GM23338 (cell line): ENCODE results near the gene CACHD1. TPM values are rescaled to one million over a fixed set of nuclear protein-coding genes. Genes with fewer than 3 reads are reported as not detected.

ENCODE experiments used
- ATAC-seq: fragments of 200-7000 bp; cut with Tn5 transposase; 3 replicates; pipeline ENCODE4 v1.9.1; 2020
- DNase-seq: peaks from one replicate; pipeline ENCODE4 v3.0.0-alpha.2; 2015; ENCODE audit warnings: low spot score
- H2AFZ ChIP-seq: fragments of 200-600 bp; sonication (generic); 2 replicates; pipeline ENCODE4 v1.8.0; 2016; ENCODE audit warnings: antibody characterized with exemption, mild to moderate bottlenecking, moderate library complexity
- H3F3A ChIP-seq: fragments of 200-600 bp; sonication (generic); replicated peaks from 2 replicates; pipeline ENCODE4 v1.8.0; 2017; ENCODE audit warnings: antibody characterized with exemption, mixed run types, low read depth
- H3K27ac ChIP-seq: fragments of 200-600 bp; sonication (generic); 2 replicates; pipeline ENCODE4 v1.6.1; 2016; ENCODE audit warnings: low read depth
- H3K27me3 ChIP-seq: fragments of 200-600 bp; sonication (generic); 2 replicates; pipeline ENCODE4 v1.8.0; 2016; ENCODE audit warnings: mild to moderate bottlenecking, mixed run types, moderate library complexity; ENCODE audit not compliant: insufficient read depth
- H3K36me3 ChIP-seq: fragments of 200-600 bp; sonication (generic); 2 replicates; pipeline ENCODE4 v1.8.0; 2016; ENCODE audit warnings: mild to moderate bottlenecking; ENCODE audit not compliant: insufficient read depth
- H3K4me1 ChIP-seq: fragments of 200-600 bp; sonication (generic); 2 replicates; pipeline ENCODE4 v1.8.0; 2016; ENCODE audit warnings: mild to moderate bottlenecking, moderate library complexity; ENCODE audit not compliant: insufficient read depth
- H3K4me2 ChIP-seq: fragments of 200-600 bp; sonication (generic); 2 replicates; pipeline ENCODE4 v1.7.1; 2017; ENCODE audit warnings: mixed run types
- H3K4me3 ChIP-seq: fragments of 200-600 bp; sonication (generic); 2 replicates; pipeline ENCODE4 v1.6.1; 2016; ENCODE audit warnings: mixed run types
- H3K79me2 ChIP-seq: fragments of 200-600 bp; sonication (generic); replicated peaks from 2 replicates; pipeline ENCODE4 v1.8.0; 2017; ENCODE audit warnings: mild to moderate bottlenecking; ENCODE audit not compliant: insufficient read depth
- H3K9me2 ChIP-seq: fragments of 200-600 bp; sonication (generic); 2 replicates; pipeline ENCODE4 v1.8.0; 2017; ENCODE audit not compliant: insufficient read depth
- H4K20me1 ChIP-seq: fragments of 200-600 bp; sonication (generic); replicated peaks from 2 replicates; pipeline ENCODE4 v1.8.0; 2017; ENCODE audit warnings: mild to moderate bottlenecking; ENCODE audit not compliant: insufficient read depth
- H3K27ac Mint-ChIP-seq: 2 replicates; pipeline ENCODE4 v1.8.0; 2020; ENCODE audit warnings: inconsistent platforms, mild to moderate bottlenecking, moderate library complexity, mixed read lengths
- H3K27me3 Mint-ChIP-seq: 3 replicates; pipeline ENCODE4 v1.8.0; 2022; ENCODE audit warnings: low read depth, mild to moderate bottlenecking, moderate library complexity, mixed read lengths, inconsistent platforms; ENCODE audit not compliant: insufficient read depth, poor library complexity
- H3K36me3 Mint-ChIP-seq: 3 replicates; pipeline ENCODE4 v1.8.0; 2021; ENCODE audit warnings: low read depth, mild to moderate bottlenecking, inconsistent platforms, moderate library complexity, mixed read lengths
- H3K4me1 Mint-ChIP-seq: 3 replicates; pipeline ENCODE4 v1.8.0; 2020; ENCODE audit warnings: mild to moderate bottlenecking, inconsistent platforms, mixed read lengths
- H3K4me3 Mint-ChIP-seq: 3 replicates; pipeline ENCODE4 v1.8.0; 2021; ENCODE audit warnings: moderate library complexity, mild to moderate bottlenecking, inconsistent platforms, mixed read lengths
- H3K9me3 Mint-ChIP-seq: 3 replicates; pipeline ENCODE4 v1.8.0; 2020; ENCODE audit warnings: moderate library complexity, mild to moderate bottlenecking, inconsistent platforms, mixed read lengths
- CREB1 ChIP-seq: fragments of 250-450 bp; sonication (Bioruptor Pico); IDR thresholded peaks from 2 replicates; pipeline ENCODE4 v1.5.0; 2020; ENCODE audit warnings: low read depth, mild to moderate bottlenecking, moderate library complexity
- EZH2 ChIP-seq: fragments of 200-600 bp; sonication (generic); IDR thresholded peaks from one replicate; pipeline ENCODE4 v1.8.0; 2017; ENCODE audit warnings: antibody characterized with exemption, mild to moderate bottlenecking, low read depth; ENCODE audit not compliant: unreplicated experiment
- EZH2phosphoT487 ChIP-seq: fragments of 200-600 bp; sonication (generic); IDR thresholded peaks from one replicate; pipeline ENCODE4 v1.8.1; 2018; ENCODE audit warnings: antibody characterized with exemption; ENCODE audit not compliant: unreplicated experiment
- JUNB ChIP-seq: IDR thresholded peaks from one replicate; pipeline ENCODE4 v1.6.1; 2016; ENCODE audit warnings: antibody characterized with exemption; ENCODE audit not compliant: unreplicated experiment
- NANOG ChIP-seq: IDR thresholded peaks from 2 replicates; pipeline ENCODE4 v1.6.1; 2016; ENCODE audit warnings: antibody characterized with exemption, borderline replicate concordance
- STAT1 ChIP-seq: IDR thresholded peaks from one replicate; pipeline ENCODE4 v1.6.1; 2016; ENCODE audit warnings: antibody characterized with exemption; ENCODE audit not compliant: unreplicated experiment
- ZNF114 ChIP-seq: fragments of 250-450 bp; sonication (Bioruptor Pico); IDR thresholded peaks from 2 replicates; pipeline ENCODE4 v1.5.0; 2020; ENCODE audit warnings: mild to moderate bottlenecking, moderate library complexity
- polyA plus RNA-seq: library from polyadenylated mRNA; unstranded; fragments of >200 nt; fragmentation: Nextera tagmentation; extraction: Ambion mirVana; gene quantifications from 2 replicates; pipeline ENCODE4 v1.2.1, GENCODE V29; 2016
- total RNA-seq: library from RNA; depleted of rRNA; stranded (reverse); fragments of >200 nt; shearing (Covaris generic); gene quantifications from 2 replicates; pipeline ENCODE4 v1.2.3, GENCODE V29; 2014
- TF ChIP-seq, protein P1 (sequence below): IDR thresholded peaks from one replicate; pipeline ENCODE4 v1.6.1; 2018; ENCODE audit warnings: antibody characterized with exemption; ENCODE audit not compliant: unreplicated experiment
- TF ChIP-seq, protein P2 (sequence below), 2 experiments: fragments of 200-600 bp in 1 of 2; sonication (generic) in 1 of 2; conservative IDR thresholded peaks; 2 replicates each; pipeline versions ENCODE4 v1.5.1 to v1.6.1; 2016 to 2017; ENCODE audit warnings: antibody characterized with exemption in 2 of 2, low read depth in 2 of 2, mild to moderate bottlenecking in 2 of 2, moderate library complexity in 1 of 2
- TF ChIP-seq, protein P3 (sequence below): fragments of 250-450 bp; sonication (Bioruptor Pico); IDR thresholded peaks from 2 replicates; pipeline ENCODE4 v1.5.0; 2020; ENCODE audit warnings: mild to moderate bottlenecking, moderate library complexity

Gene CACHD1
- total and polyA plus RNA-seq, 2 experiments from 2014 or later: 12.6 to 43.7 TPM

DNA sequence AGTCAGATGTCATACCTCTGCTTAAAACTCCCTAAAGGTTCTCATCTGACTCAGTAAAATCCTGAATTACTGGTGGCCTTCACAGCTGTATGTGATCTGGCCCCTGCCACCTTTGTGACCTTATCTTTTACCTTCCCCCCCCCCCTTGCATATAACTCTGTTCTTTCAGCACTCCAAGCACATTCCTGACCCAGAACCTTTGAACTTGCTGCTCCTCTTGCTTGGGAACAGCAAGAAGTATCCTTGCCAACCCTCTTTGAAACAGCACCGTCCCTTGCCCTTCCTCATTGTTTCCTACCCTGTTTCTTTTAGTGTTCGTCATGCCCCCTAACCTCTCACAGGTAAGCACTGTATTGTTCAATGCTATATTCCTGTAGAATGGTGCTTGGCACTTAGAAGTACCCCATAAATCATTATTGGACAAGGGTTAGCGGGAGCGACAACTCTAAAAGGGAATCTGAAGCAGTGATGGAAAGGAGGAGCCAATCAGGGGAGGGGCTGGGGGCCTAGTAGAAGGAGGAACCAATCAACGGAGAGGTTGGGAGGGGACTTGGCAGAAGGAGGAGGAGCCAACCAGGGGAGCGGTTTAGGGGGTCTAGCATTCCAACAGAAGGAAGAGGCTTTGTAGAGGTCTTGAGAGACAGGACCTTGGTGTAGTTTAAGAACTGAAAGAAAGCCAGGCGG, 13.9 kb downstream of the CACHD1 start:
- DNase-seq: peak; percentile 76
- H3K36me3 Mint-ChIP-seq: no peaks in the 10 kb centered on the region; the same call in 2 of the 3 replicates
- TF ChIP-seq, protein P1, sequence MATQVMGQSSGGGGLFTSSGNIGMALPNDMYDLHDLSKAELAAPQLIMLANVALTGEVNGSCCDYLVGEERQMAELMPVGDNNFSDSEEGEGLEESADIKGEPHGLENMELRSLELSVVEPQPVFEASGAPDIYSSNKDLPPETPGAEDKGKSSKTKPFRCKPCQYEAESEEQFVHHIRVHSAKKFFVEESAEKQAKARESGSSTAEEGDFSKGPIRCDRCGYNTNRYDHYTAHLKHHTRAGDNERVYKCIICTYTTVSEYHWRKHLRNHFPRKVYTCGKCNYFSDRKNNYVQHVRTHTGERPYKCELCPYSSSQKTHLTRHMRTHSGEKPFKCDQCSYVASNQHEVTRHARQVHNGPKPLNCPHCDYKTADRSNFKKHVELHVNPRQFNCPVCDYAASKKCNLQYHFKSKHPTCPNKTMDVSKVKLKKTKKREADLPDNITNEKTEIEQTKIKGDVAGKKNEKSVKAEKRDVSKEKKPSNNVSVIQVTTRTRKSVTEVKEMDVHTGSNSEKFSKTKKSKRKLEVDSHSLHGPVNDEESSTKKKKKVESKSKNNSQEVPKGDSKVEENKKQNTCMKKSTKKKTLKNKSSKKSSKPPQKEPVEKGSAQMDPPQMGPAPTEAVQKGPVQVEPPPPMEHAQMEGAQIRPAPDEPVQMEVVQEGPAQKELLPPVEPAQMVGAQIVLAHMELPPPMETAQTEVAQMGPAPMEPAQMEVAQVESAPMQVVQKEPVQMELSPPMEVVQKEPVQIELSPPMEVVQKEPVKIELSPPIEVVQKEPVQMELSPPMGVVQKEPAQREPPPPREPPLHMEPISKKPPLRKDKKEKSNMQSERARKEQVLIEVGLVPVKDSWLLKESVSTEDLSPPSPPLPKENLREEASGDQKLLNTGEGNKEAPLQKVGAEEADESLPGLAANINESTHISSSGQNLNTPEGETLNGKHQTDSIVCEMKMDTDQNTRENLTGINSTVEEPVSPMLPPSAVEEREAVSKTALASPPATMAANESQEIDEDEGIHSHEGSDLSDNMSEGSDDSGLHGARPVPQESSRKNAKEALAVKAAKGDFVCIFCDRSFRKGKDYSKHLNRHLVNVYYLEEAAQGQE: no peak
- TF ChIP-seq CREB1 (CRISPR knock-in tag) (no peak), ZNF114 (CRISPR knock-in tag) (no peak), EZH2 (no peak), STAT1 (no peak), JUNB (no peak), EZH2phosphoT487 (no peak), NANOG (no peak)
- TF ChIP-seq, protein P2, sequence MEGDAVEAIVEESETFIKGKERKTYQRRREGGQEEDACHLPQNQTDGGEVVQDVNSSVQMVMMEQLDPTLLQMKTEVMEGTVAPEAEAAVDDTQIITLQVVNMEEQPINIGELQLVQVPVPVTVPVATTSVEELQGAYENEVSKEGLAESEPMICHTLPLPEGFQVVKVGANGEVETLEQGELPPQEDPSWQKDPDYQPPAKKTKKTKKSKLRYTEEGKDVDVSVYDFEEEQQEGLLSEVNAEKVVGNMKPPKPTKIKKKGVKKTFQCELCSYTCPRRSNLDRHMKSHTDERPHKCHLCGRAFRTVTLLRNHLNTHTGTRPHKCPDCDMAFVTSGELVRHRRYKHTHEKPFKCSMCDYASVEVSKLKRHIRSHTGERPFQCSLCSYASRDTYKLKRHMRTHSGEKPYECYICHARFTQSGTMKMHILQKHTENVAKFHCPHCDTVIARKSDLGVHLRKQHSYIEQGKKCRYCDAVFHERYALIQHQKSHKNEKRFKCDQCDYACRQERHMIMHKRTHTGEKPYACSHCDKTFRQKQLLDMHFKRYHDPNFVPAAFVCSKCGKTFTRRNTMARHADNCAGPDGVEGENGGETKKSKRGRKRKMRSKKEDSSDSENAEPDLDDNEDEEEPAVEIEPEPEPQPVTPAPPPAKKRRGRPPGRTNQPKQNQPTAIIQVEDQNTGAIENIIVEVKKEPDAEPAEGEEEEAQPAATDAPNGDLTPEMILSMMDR (conservative IDR thresholded peaks at IDR 0.05; ENCODE audit: low read depth in 2 of 2): no peak
- TF ChIP-seq, protein P3, sequence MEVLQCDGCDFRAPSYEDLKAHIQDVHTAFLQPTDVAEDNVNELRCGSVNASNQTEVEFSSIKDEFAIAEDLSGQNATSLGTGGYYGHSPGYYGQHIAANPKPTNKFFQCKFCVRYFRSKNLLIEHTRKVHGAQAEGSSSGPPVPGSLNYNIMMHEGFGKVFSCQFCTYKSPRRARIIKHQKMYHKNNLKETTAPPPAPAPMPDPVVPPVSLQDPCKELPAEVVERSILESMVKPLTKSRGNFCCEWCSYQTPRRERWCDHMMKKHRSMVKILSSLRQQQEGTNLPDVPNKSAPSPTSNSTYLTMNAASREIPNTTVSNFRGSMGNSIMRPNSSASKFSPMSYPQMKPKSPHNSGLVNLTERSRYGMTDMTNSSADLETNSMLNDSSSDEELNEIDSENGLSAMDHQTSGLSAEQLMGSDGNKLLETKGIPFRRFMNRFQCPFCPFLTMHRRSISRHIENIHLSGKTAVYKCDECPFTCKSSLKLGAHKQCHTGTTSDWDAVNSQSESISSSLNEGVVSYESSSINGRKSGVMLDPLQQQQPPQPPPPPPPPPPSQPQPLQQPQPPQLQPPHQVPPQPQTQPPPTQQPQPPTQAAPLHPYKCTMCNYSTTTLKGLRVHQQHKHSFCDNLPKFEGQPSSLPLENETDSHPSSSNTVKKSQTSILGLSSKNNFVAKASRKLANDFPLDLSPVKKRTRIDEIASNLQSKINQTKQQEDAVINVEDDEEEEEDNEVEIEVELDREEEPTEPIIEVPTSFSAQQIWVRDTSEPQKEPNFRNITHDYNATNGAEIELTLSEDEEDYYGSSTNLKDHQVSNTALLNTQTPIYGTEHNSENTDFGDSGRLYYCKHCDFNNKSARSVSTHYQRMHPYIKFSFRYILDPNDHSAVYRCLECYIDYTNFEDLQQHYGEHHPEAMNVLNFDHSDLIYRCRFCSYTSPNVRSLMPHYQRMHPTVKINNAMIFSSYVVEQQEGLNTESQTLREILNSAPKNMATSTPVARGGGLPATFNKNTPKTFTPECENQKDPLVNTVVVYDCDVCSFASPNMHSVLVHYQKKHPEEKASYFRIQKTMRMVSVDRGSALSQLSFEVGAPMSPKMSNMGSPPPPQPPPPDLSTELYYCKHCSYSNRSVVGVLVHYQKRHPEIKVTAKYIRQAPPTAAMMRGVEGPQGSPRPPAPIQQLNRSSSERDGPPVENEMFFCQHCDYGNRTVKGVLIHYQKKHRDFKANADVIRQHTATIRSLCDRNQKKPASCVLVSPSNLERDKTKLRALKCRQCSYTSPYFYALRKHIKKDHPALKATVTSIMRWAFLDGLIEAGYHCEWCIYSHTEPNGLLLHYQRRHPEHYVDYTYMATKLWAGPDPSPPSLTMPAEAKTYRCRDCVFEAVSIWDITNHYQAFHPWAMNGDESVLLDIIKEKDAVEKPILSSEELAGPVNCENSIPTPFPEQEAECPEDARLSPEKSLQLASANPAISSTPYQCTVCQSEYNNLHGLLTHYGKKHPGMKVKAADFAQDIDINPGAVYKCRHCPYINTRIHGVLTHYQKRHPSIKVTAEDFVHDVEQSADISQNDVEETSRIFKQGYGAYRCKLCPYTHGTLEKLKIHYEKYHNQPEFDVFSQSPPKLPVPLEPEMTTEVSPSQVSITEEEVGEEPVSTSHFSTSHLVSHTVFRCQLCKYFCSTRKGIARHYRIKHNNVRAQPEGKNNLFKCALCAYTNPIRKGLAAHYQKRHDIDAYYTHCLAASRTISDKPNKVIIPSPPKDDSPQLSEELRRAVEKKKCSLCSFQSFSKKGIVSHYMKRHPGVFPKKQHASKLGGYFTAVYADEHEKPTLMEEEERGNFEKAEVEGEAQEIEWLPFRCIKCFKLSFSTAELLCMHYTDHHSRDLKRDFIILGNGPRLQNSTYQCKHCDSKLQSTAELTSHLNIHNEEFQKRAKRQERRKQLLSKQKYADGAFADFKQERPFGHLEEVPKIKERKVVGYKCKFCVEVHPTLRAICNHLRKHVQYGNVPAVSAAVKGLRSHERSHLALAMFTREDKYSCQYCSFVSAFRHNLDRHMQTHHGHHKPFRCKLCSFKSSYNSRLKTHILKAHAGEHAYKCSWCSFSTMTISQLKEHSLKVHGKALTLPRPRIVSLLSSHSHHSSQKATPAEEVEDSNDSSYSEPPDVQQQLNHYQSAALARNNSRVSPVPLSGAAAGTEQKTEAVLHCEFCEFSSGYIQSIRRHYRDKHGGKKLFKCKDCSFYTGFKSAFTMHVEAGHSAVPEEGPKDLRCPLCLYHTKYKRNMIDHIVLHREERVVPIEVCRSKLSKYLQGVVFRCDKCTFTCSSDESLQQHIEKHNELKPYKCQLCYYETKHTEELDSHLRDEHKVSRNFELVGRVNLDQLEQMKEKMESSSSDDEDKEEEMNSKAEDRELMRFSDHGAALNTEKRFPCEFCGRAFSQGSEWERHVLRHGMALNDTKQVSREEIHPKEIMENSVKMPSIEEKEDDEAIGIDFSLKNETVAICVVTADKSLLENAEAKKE (CRISPR knock-in tag): no peak
- Histone ChIP-seq H4K20me1 (peaks cover 24% of the 10 kb centered on the region), H2AFZ (no peak overlapping the region), H3F3A (no peaks in the 10 kb centered on the region), H3K27ac (no peak overlapping the region), H3K9me2 (no peaks in the 10 kb centered on the region), H3K36me3 (no peaks in the 10 kb centered on the region), H3K27me3 (no peaks in the 10 kb centered on the region), H3K79me2 (peaks cover 100% of the 10 kb centered on the region), H3K4me2 (peak overlapping the region; percentile 6; the same call in 1 of the 2 replicates), H3K4me3 (no peak overlapping the region), H3K4me1 (peaks cover 67% of the 10 kb centered on the region)
- H3K9me3 Mint-ChIP-seq: no peaks in the 10 kb centered on the region
- H3K27me3 Mint-ChIP-seq: peaks cover 3% of the 10 kb centered on the region
- H3K27ac Mint-ChIP-seq: 0 out of 2 replicates have a peak overlapping the region, but pooled peaks have one; percentile 4
- H3K4me1 Mint-ChIP-seq: peaks cover 71% of the 10 kb centered on the region
- H3K4me3 Mint-ChIP-seq: no peak overlapping the region
- peak; percentile 80 for ATAC-seq
